IPS-11a (cell line): Measurements from ENCODE around the gene RFC5.

ENCODE experiments used
- H3K4me3 ChIP-seq: one replicate; pipeline ENCODE4 v1.5.1; 2013; ENCODE audit warnings: low read depth, low read length, control low read depth

Gene RFC5

DNA sequence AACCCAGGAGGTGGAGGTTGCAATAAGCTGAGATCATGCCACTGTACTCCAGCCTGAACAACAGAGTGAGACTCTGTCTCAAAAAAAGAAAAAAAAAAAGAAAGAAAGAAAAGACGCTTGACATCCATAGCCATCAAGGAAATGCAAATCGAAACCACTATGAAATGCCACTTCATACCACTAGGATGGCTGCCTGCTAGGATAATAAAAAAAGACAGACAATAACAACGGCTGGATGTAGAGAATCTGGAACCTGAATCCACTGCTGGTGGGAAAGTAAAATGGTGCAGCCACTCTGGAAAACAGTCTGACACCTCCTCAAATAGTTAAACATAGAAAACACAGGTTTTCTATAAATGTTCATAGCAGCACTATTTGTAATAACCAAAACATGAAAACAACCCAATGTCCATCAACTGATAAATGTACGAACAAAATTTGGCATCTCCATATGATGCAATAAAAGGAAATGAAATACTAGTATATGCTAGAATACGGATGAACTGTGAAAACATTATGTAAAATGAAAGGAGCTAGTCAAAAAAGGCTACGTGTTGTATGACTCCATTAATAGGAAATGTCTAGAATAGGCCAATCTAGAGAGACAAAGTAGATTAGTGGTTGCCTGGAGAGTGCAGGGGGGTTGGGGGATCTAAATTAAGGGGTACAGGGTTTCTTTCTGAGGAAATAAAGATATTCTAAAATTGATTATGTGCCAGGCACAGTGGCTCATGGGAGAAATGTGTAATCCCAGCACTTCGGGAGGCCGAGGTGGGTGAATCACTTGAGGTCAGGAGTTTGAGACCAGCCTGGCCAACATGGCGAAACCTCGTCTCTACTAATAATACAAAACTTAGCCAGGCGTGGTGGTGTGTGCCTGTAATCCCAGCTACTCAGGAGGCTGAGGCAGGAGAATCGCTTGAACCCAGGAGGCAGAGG lies 34.7 kb downstream of the RFC5 start:
- H3K4me3 ChIP-seq: no peak overlapping the region

- no peak overlapping the region for H3K4me3 ChIP-seq
Observed at GRCh38 chr12:118052324-118053070, 36.0 kb downstream of the RFC5 start.

DNA sequence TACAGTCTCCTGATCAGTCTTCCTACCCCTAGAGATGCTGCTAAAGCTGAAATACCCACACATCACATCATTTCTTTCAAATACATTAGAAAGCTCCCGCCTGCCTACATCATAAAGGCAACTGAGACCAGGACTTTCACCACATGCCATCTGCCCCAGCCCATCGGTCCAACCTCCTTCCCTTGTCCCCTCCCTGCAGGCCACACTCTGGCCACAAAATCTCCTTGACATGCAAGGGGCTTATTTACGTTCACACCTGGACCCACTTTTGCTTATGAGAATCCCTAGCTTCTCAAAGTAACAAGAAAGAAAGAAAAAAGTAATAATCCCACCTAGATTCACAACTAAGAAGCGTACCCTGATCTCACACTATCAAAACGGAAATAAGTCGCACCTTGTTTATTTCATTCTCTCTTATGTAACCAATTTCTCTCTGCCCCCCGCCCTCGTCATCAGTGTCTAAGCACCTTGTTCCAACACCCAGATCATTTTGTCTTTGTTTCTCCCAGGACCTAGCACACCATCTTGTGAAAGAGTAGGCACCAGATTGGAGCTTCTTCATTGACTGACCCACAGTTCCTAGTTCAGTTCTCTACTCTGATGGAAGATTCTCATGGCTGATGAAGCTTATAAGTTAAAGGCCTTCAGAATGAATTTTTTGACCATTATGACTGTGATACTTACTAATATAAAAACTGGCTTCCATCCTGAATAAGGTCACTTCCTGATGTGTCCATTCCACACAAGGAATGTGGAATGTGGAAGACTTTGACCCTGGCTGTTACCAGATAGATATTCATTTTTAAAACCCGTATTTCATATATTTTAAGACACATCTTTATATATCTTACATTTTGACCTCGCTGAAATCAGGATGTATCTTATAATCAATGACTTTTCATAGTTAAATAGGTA lies 36.8 kb downstream of the RFC5 start:
- no peak overlapping the region for H3K4me3 ChIP-seq

GRCh38 chr12:118055144-118055557 lies 38.6 kb downstream of the RFC5 start:
- H3K4me3 ChIP-seq: no peak overlapping the region

DNA sequence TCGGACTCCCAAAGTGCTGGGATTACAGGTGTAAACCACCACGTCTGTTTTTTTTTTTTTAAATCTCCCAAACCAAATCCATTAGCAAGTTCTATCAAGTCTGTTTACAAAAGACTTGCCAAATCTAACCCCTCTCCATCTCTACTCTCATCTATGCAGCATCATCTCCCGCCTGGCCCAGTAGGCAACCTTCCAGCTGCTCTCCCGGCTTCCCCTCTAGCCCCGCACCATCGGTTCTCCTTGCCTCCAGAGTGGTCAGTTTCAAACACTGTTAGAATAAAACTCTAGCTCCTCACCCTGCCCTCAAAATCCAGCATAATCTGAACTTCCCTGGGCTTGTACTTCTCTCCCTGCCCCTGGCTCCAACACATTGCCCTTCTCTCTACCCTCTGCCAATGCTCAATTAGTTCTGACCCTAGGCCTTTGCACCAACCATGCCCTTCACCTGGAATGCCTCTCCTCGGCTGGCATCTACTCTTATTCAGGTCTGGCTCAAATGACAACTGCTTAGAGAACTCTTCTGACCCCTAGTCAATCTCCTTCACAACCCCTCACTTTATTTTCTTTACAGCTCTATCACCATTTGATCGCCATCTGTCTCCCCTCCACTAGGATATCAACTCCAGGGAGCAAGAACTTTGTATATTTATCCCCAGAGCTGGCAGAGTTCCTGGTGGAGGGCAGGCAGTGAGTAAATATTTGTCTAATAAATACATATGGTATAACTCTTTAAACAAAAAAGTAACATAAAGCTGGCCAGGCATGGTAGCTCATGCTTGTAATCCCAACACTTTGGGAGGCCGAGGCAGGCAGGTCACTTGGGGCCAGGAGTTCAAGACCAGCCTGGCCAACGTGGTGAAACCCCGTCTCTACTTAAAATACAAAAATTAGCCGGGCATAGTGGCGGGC lies 39.6 kb downstream of the RFC5 start:
- H3K4me3 ChIP-seq: no peak overlapping the region

DNA sequence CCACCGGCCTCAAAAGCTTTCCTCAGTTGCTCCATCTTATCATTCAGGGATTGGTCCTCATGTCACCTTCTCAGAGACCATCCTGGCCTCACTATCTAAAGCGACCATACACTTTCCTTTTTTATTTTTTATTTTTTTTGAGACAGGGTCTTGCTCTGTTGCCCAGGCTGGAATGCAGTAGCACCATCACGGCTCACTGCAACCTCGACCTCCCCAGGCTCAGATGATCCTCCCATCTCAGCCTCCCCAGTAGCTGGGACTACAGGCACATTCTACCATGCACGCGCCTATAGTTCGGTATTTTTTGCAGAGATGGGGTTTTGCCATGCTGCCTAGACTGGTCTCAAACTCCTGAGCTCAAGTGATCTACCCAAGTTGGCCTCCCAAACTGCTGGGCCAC lies 41.7 kb downstream of the RFC5 start:
- no peak overlapping the region for H3K4me3 ChIP-seq

- no peak overlapping the region for H3K4me3 ChIP-seq
Observed at GRCh38 chr12:118058881-118059280, 42.4 kb downstream of the RFC5 start.

DNA sequence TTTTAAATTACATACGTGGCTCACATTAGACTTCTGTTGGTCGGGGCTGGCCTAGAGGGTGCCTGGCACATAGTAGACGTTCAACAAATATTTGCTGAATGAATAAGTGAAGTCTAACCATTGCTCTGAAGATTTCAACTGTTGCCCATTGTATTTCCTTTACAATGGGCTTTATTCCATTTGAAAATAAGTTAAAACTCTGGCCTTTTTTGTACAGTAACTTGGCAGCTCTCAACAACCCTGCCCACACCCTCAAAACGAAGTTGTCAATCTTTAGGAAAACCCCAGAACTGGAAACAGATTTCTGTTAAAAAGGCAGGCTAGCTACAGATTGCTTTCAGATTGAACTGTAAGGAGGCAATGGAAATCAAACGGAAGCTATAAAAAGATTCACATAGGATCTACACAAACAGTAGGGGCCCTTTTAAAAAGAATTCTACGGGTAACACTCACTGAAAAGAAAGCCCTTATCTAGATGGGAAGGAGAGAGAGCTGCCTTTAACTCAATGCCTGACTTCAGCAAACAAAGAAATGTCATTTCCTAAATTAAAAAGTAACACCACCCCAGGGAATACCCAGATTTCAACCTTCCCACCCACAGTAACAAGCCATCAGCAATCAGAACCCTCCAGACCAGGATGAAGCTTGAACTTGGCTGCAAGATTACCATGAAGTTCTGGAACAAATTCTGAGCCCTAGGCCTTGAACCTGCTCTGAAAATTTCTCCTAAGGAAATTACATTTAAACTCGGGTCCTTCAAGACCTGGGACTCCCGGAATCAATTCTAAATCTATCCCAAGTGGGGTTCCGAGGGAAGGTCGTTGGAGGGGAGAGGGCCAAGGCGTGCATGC lies 43.1 kb downstream of the RFC5 start:
- H3K4me3 ChIP-seq: peak overlapping the region; percentile 67

GRCh38 chr12:118060301-118061010 lies 44.0 kb downstream of the RFC5 start:
- H3K4me3 ChIP-seq: peak overlapping the region; percentile 67

DNA sequence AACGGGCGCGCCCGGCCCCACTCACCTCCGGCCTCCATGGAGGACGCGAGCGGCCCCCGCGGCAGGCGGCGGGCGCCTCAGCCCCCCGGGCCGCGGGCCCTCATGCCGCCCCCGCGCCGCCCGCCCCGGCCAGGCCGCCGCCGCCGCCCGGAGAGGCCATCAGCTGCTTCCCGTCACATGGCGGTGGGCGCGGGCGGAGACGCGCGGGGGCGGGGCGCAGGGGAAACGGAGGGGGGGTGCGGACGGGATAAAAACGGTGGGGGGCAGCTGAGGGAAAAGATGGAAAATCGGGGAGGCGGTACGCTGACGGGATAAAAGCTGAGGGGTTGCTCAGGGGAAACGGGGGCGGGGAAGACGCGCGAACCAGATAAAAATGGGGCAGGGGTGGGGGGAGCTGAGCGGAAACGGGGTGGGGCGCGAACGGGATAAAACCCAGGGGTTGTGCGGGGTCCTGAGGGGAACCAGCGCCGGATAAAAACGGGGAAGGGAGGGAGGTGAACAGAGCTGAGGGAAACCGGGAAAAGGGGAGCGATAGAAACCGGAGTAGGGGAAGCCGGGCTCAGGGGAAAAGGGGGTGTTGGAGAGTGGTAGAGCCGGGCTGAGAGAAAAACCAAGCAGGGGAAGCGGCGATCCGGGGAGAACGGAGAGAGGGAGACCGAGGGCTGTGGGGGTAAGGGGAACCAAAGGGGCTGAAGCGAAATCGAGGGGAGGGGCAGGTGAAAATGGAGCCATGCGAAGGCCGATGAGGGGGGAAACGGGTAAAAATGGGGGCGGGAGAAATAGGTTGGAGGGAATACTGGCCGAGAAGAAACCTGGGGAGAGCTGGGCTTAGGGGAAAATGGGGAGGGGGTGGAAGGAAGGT lies 44.7 kb downstream of the RFC5 start, which contains the start of gene WSB2:
Gene WSB2, minus strand, starts transcription at position 169 of the 862 bp plus-strand sequence. Its CDS starts 131 bp downstream, at position 38.
- peak within 1 kb of the TSS; percentile 80 for H3K4me3 ChIP-seq

GRCh38 chr12:118061873-118062843 lies 45.7 kb downstream of the RFC5 start:
- peak overlapping the region; percentile 80 for H3K4me3 ChIP-seq

GRCh38 chr12:118063576-118064391 lies 47.3 kb downstream of the RFC5 start:
- H3K4me3 ChIP-seq: no peak overlapping the region

DNA sequence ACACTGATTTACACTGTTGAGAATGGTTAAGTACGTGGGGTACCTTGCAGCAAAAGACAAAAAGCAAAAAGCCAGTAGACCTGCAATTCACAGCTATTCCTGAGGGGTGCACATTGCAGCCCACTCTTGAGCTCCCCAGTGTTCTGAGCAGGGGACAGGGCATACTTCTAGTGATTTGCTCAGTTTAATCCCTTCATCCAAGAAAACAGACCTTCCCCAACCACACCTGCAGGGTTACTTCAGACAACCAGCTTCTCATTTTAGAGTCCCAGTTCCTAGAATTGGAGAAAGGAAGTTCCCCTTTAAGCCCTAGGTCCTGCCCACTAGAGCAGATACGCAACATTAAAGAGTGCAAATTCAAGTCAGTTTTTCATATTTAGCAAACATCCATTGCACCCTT lies 48.1 kb downstream of the RFC5 start:
- H3K4me3 ChIP-seq: no peak overlapping the region

DNA sequence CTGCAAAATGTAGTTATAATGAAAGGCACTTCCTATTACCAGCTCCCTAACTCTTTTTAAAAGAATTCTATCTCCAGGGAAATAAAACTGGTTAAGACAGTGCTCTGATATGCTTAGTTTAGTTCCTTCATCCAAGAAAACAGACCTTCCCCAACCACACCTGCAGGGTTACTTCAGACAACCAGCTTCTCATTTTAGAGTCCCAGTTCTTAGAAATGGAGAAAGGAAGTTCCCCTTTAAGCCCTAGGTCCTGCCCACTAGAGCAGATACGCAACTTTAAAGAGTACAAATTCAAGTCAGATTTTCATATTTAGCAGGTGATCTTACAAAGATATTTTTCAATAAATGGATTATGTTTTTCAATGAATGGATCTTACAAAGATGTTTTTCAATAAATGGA lies 48.9 kb downstream of the RFC5 start:
- no peak overlapping the region for H3K4me3 ChIP-seq

- no peak overlapping the region for H3K4me3 ChIP-seq
Observed at GRCh38 chr12:118068445-118068844, 51.9 kb downstream of the RFC5 start.
